HEK293 (cell line): Measurements from ENCODE around the gene EGFL8.
A peak's percentile ranks its signal among the peaks of the same experiment; 100 is the strongest.

Source experiments
- ATF2 ChIP-seq: fragments of 450-650 bp; formaldehyde crosslinking; IDR thresholded peaks from 2 replicates; pipeline ENCODE4 v1.5.1; 2016; ENCODE audit warnings: missing biosample characterization, missing genetic modification characterization, low read depth
- MZF1 ChIP-seq: fragments of 450-650 bp; formaldehyde crosslinking; IDR thresholded peaks from 2 replicates; pipeline ENCODE4 v1.5.1; 2017; ENCODE audit warnings: missing biosample characterization, missing genetic modification characterization, borderline replicate concordance
- SP7 ChIP-seq: fragments of 450-650 bp; formaldehyde crosslinking; IDR thresholded peaks from 2 replicates; pipeline ENCODE4 v1.5.1; 2016; ENCODE audit warnings: missing biosample characterization, missing genetic modification characterization
- ZFP41 ChIP-seq: fragments of 450-650 bp; formaldehyde crosslinking; IDR thresholded peaks from 2 replicates; pipeline ENCODE4 v1.5.1; 2016; ENCODE audit warnings: missing biosample characterization, missing genetic modification characterization, borderline replicate concordance
- ZNF121 ChIP-seq: fragments of 450-650 bp; formaldehyde crosslinking; IDR thresholded peaks from 2 replicates; pipeline ENCODE4 v1.5.1; 2016; ENCODE audit warnings: missing biosample characterization, missing genetic modification characterization
- ZNF223 ChIP-seq: fragments of 450-650 bp; formaldehyde crosslinking; IDR thresholded peaks from 2 replicates; pipeline ENCODE4 v1.5.1; 2016; ENCODE audit warnings: missing biosample characterization, missing genetic modification characterization
- ZNF280D ChIP-seq: fragments of 450-650 bp; formaldehyde crosslinking; IDR thresholded peaks from 2 replicates; pipeline ENCODE4 v1.5.1; 2016; ENCODE audit warnings: missing biosample characterization, missing genetic modification characterization
- ZNF302 ChIP-seq: fragments of 450-650 bp; formaldehyde crosslinking; IDR thresholded peaks from 2 replicates; pipeline ENCODE4 v1.5.1; 2016; ENCODE audit warnings: missing biosample characterization, missing genetic modification characterization, low read depth
- ZNF324 ChIP-seq: fragments of 450-650 bp; formaldehyde crosslinking; IDR thresholded peaks from 2 replicates; pipeline ENCODE4 v1.5.1; 2016; ENCODE audit warnings: missing biosample characterization, missing genetic modification characterization
- ZNF501 ChIP-seq: fragments of 450-650 bp; formaldehyde crosslinking; IDR thresholded peaks from 2 replicates; pipeline ENCODE4 v1.5.1; 2016; ENCODE audit warnings: missing biosample characterization, missing genetic modification characterization
- ZNF513 ChIP-seq: fragments of 450-650 bp; IDR thresholded peaks from 2 replicates; pipeline ENCODE4 v1.5.1; 2018; ENCODE audit warnings: missing biosample characterization, missing genetic modification characterization
- ZNF530 ChIP-seq: fragments of 450-650 bp; formaldehyde crosslinking; IDR thresholded peaks from 2 replicates; pipeline ENCODE4 v1.5.1; 2016; ENCODE audit warnings: low read depth, missing biosample characterization, missing genetic modification characterization
- ZNF549 ChIP-seq: fragments of 450-650 bp; IDR thresholded peaks from 2 replicates; pipeline ENCODE4 v1.5.1; 2018; ENCODE audit warnings: missing biosample characterization, missing genetic modification characterization, mild to moderate bottlenecking, inconsistent platforms, moderate library complexity
- ZNF610 ChIP-seq: fragments of 450-650 bp; formaldehyde crosslinking; IDR thresholded peaks from 2 replicates; pipeline ENCODE4 v1.5.1; 2016; ENCODE audit warnings: missing biosample characterization, missing genetic modification characterization, borderline replicate concordance
- ZNF629 ChIP-seq: fragments of 450-650 bp; formaldehyde crosslinking; IDR thresholded peaks from 2 replicates; pipeline ENCODE4 v1.5.1; 2017; ENCODE audit warnings: missing biosample characterization, missing genetic modification characterization
- ZNF654 ChIP-seq: fragments of 450-650 bp; formaldehyde crosslinking; IDR thresholded peaks from 2 replicates; pipeline ENCODE4 v1.5.1; 2016; ENCODE audit warnings: low read depth, missing biosample characterization, missing genetic modification characterization
- ZNF843 ChIP-seq: fragments of 450-650 bp; formaldehyde crosslinking; IDR thresholded peaks from 2 replicates; pipeline ENCODE4 v1.5.1; 2016; ENCODE audit warnings: missing biosample characterization, missing genetic modification characterization
- ZSCAN5A ChIP-seq: fragments of 450-650 bp; formaldehyde crosslinking; IDR thresholded peaks from 2 replicates; pipeline ENCODE4 v1.5.1; 2016; ENCODE audit warnings: missing biosample characterization, missing genetic modification characterization
- TF ChIP-seq, protein P1 (sequence below): fragments of 450-650 bp; formaldehyde crosslinking; IDR thresholded peaks from 2 replicates; pipeline ENCODE4 v1.5.1; 2017; ENCODE audit warnings: missing biosample characterization, missing genetic modification characterization
- TF ChIP-seq, protein P2 (sequence below): fragments of 450-650 bp; formaldehyde crosslinking; IDR thresholded peaks from 2 replicates; pipeline ENCODE4 v1.5.1; 2016; ENCODE audit warnings: missing biosample characterization, missing genetic modification characterization
- TF ChIP-seq, protein P3 (sequence below): fragments of 450-650 bp; formaldehyde crosslinking; IDR thresholded peaks from 2 replicates; pipeline ENCODE4 v1.5.0; 2017; ENCODE audit warnings: missing biosample characterization, missing genetic modification characterization, borderline replicate concordance
- TF ChIP-seq, protein P4 (sequence below): fragments of 450-650 bp; formaldehyde crosslinking; conservative IDR thresholded peaks from 2 replicates; pipeline ENCODE4 v1.5.1; 2016; ENCODE audit warnings: low read depth, missing biosample characterization, missing genetic modification characterization

The EGFL8 gene

GRCh38 chr6:32154514-32155161 is 9.8 kb upstream of the EGFL8 start (continued):
- TF ChIP-seq, protein P1, sequence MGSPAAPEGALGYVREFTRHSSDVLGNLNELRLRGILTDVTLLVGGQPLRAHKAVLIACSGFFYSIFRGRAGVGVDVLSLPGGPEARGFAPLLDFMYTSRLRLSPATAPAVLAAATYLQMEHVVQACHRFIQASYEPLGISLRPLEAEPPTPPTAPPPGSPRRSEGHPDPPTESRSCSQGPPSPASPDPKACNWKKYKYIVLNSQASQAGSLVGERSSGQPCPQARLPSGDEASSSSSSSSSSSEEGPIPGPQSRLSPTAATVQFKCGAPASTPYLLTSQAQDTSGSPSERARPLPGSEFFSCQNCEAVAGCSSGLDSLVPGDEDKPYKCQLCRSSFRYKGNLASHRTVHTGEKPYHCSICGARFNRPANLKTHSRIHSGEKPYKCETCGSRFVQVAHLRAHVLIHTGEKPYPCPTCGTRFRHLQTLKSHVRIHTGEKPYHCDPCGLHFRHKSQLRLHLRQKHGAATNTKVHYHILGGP (tag by site-specific recombination) = no peak
- TF ChIP-seq, protein P2, sequence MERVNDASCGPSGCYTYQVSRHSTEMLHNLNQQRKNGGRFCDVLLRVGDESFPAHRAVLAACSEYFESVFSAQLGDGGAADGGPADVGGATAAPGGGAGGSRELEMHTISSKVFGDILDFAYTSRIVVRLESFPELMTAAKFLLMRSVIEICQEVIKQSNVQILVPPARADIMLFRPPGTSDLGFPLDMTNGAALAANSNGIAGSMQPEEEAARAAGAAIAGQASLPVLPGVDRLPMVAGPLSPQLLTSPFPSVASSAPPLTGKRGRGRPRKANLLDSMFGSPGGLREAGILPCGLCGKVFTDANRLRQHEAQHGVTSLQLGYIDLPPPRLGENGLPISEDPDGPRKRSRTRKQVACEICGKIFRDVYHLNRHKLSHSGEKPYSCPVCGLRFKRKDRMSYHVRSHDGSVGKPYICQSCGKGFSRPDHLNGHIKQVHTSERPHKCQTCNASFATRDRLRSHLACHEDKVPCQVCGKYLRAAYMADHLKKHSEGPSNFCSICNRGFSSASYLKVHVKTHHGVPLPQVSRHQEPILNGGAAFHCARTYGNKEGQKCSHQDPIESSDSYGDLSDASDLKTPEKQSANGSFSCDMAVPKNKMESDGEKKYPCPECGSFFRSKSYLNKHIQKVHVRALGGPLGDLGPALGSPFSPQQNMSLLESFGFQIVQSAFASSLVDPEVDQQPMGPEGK (tag by site-specific recombination) = peak; percentile 81
- no peak for TF ChIP-seq ZNF302 (tag by site-specific recombination)
- TF ChIP-seq ZNF629 (tag by site-specific recombination) = no peak
- TF ChIP-seq, protein P3, sequence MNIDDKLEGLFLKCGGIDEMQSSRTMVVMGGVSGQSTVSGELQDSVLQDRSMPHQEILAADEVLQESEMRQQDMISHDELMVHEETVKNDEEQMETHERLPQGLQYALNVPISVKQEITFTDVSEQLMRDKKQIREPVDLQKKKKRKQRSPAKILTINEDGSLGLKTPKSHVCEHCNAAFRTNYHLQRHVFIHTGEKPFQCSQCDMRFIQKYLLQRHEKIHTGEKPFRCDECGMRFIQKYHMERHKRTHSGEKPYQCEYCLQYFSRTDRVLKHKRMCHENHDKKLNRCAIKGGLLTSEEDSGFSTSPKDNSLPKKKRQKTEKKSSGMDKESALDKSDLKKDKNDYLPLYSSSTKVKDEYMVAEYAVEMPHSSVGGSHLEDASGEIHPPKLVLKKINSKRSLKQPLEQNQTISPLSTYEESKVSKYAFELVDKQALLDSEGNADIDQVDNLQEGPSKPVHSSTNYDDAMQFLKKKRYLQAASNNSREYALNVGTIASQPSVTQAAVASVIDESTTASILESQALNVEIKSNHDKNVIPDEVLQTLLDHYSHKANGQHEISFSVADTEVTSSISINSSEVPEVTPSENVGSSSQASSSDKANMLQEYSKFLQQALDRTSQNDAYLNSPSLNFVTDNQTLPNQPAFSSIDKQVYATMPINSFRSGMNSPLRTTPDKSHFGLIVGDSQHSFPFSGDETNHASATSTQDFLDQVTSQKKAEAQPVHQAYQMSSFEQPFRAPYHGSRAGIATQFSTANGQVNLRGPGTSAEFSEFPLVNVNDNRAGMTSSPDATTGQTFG = no peak
- TF ChIP-seq ZNF121 (tag by site-specific recombination) = no peak
- no peak for TF ChIP-seq MZF1
- TF ChIP-seq ZNF654 (tag by site-specific recombination) = peak; percentile 56
- TF ChIP-seq ZNF610 = no peak
- TF ChIP-seq ZSCAN5A (tag by site-specific recombination) = no peak
- no peak for TF ChIP-seq SP7 (tag by site-specific recombination)
- TF ChIP-seq ATF2 (tag by site-specific recombination) = no peak
- no peak for TF ChIP-seq ZNF280D (tag by site-specific recombination)
- no peak for TF ChIP-seq ZNF513 (tag by site-specific recombination)
- TF ChIP-seq ZNF549 (tag by site-specific recombination) = no peak
- TF ChIP-seq ZNF223 (tag by site-specific recombination) = no peak
- TF ChIP-seq ZNF843 (tag by site-specific recombination) = no peak
- TF ChIP-seq ZNF530 (tag by site-specific recombination) = no peak
- no peak for TF ChIP-seq ZNF501
- no peak; the same call in 1 of the 2 replicates for TF ChIP-seq ZNF324 (tag by site-specific recombination)
- TF ChIP-seq, protein P4, sequence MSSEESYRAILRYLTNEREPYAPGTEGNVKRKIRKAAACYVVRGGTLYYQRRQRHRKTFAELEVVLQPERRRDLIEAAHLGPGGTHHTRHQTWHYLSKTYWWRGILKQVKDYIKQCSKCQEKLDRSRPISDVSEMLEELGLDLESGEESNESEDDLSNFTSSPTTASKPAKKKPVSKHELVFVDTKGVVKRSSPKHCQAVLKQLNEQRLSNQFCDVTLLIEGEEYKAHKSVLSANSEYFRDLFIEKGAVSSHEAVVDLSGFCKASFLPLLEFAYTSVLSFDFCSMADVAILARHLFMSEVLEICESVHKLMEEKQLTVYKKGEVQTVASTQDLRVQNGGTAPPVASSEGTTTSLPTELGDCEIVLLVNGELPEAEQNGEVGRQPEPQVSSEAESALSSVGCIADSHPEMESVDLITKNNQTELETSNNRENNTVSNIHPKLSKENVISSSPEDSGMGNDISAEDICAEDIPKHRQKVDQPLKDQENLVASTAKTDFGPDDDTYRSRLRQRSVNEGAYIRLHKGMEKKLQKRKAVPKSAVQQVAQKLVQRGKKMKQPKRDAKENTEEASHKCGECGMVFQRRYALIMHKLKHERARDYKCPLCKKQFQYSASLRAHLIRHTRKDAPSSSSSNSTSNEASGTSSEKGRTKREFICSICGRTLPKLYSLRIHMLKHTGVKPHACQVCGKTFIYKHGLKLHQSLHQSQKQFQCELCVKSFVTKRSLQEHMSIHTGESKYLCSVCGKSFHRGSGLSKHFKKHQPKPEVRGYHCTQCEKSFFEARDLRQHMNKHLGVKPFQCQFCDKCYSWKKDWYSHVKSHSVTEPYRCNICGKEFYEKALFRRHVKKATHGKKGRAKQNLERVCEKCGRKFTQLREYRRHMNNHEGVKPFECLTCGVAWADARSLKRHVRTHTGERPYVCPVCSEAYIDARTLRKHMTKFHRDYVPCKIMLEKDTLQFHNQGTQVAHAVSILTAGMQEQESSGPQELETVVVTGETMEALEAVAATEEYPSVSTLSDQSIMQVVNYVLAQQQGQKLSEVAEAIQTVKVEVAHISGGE (tag by site-specific recombination) = no peak
- TF ChIP-seq ZFP41 = no peak
